ENCODE data around the gene ECM1.

ECM1 gene

GRCh38 chr1:150546294-150546937 lies 38.5 kb downstream of the ECM1 start:
- no peak for DNase-seq

GRCh38 chr1:150548324-150548631 lies 40.4 kb downstream of the ECM1 start:
- DNase-seq, result no peak

DNA sequence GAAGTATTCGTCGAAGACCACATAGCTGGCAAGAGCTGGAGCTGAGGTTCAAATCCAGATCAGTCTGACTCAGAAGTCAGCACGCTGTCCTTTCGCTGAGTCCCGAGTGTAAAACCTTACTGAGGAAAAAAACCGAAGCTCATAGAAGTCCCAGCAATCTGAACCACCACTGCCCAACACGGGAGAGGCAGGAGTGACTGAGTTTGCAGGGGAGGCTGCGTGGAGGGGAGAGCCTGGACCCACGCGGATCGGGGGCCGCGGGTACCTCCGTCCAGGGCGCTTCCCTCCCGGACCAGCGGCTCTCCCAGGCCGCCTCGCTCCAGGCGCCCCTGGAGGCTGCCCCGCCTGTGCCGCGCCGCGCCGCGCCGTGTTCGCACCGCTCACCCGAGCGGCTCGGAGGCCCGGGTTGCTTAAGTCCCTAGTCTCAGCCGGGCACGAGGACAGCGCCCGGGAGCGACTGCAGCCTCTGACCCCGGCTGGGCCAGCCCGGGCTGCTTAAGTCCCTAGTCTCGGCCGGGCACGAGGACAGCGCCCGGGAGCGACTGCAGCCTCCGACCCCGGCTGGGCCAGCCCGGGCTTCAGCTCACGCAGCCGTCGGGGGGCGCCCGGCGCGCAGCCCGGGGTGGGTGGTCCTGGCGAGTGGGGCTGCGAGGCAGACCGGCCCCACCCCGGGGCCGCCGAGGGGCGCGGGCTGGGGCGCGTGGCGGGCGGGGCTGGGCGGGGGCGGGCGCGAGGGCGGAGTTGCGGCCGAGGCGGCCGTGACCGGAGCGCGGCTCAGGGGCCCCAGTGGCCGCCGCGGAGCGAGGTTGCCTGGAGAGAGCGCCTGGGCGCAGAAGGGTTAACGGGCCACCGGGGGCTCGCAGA lies 41.0 kb downstream of the ECM1 start, which contains the start of gene ADAMTSL4:
ADAMTSL4 (plus strand) TSS at position 777 of the 864 bp plus-strand sequence. CDS start 2,881 bp downstream, outside the sequence.
- peak; percentile 75 for DNase-seq

DNA sequence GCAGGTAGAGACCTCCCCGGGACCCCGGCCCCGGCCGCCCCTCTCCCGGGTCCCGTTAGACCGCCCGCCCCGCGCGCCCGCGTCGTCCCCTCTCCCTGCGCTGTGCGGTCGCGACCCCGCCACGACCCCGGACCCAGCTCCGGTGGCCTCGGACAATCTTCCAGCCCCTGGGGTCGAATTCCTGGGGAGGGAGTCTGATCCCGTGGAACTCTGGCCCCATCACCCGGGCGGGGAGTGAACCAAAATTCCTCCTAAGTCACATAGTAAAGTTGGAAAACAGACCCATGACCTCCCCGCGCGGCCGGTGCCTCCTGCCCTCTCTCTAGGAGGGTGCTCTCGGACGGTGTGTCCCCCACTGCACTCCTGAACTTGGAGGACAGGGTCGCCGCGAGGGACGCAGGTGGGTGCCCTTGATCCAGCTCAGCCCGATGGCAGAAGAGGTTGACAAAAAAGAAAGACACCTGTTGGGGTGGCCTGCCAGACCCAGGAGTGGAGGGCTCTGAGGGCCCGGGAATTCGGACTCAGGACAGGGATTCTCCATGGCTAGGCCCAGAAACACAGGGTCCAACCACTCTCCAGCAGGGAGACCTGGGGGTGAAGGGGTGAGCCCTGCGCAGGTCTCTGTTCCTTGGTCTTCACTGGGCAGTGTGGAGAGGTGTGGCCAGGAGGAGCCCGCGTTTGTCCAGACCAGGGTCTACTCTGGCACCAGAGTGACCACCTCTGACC lies 41.8 kb downstream of the ECM1 start:
- no peak for DNase-seq

DNA sequence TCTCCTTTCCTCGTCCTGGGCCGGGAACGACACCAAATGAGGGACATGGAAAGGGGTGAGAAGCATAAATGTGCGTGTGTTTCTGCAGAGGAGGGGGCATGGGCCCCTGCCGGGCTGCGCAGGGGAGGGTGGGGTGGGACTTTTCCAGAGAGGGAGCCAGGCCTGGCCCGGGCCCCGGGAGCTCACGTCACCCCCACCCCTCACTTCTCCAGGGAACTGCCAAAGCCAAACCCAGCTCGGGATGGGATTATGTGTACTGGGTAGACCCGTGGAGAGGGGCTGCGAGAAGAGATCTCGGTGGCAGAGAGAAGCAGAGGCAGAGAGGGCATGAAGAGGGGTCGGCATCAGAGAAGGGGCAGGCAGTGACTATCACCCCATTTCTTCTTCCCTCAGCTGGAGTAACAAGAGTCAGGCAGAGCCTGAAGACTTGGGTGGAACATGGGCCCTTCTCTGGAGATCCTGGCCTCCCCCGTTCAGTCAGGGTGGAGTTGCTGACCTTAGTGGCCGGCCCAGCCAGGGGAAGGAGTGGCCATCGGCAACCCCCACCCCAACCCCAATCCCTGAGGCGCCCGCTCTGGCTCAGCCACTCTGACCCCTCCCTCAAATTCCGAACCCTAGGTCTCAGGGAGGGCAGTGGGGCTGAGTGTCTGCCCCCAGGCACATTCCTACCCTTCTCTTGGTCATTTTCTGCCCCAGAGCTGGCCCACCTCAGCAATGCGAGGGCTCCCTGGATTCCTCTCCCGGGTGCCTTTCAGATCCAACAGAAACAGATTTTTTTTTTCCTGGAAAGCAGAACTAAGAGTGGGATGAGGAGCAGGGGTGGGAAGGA lies 42.5 kb downstream of the ECM1 start:
- DNase-seq, result no peak

- no peak for DNase-seq
These were observed 43.3 kb downstream of the ECM1 start for GRCh38 chr1:150551051-150551783.

DNA sequence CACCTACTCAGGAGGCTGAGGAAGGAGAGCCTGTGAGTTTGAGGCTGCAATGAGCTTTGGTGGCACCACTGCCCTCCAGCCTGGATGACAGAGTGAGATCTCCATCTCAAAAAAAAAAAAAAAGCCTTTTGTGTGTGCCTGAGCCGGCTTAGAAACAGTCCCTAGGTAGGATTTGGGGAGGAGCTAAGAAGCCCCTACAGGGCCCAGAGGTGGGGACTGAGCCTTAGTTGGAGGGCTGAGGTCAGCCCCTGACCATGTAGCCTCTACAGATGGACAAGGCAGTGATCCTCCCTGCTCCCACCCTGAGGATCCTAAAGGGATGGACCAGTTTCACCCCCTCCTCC lies 43.8 kb downstream of the ECM1 start:
- DNase-seq, result no peak

- no peak for DNase-seq
These were observed 44.4 kb downstream of the ECM1 start for GRCh38 chr1:150552128-150552910.

DNA sequence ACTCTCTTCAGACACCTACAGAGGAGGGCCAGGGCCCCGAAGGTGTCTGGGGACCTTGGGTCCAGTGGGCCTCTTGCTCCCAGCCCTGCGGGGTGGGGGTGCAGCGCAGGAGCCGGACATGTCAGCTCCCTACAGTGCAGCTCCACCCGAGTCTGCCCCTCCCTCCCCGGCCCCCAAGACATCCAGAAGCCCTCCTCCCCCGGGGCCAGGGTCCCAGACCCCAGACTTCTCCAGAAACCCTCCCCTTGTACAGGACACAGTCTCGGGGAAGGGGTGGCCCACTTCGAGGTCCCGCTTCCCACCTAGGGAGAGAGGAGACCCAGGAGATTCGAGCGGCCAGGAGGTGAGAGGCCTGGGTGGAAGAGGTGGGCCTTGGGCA lies 45.0 kb downstream of the ECM1 start:
- no peak for DNase-seq

DNA sequence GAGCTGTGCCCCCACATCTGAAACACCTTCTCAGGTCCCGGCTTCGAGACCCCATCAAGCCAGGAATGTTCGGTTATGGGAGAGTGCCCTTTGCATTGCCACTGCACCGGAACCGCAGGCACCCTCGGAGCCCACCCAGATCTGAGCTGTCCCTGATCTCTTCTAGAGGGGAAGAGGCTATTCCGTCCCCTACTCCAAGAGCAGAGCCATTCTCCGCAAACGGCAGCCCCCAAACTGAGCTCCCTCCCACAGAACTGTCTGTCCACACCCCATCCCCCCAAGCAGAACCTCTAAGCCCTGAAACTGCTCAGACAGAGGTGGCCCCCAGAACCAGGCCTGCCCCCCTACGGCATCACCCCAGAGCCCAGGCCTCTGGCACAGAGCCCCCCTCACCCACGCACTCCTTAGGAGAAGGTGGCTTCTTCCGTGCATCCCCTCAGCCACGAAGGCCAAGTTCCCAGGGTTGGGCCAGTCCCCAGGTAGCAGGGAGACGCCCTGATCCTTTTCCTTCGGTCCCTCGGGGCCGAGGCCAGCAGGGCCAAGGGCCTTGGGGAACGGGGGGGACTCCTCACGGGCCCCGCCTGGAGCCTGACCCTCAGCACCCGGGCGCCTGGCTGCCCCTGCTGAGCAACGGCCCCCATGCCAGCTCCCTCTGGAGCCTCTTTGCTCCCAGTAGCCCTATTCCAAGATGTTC lies 45.6 kb downstream of the ECM1 start:
- DNase-seq, result no peak

DNA sequence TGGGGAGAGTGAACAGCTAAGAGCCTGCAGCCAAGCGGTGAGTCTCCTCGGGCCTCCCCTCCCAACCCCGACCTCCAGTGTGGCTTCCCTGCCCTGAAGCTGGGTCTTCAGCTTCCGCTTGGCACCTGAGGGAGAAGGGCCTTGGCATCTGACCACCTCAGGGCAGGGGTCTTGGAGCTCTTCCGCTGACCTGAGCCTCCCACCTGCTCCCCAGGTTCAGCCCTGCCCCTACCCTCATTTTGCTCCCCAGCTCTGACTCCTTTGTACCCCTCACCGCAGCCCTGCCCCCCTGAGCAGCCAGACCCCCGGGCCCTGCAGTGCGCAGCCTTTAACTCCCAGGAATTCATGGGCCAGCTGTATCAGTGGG lies 46.2 kb downstream of the ECM1 start:
- DNase-seq, result no peak

- no peak for DNase-seq
These were observed 47.5 kb downstream of the ECM1 start for GRCh38 chr1:150555198-150555970.

DNA sequence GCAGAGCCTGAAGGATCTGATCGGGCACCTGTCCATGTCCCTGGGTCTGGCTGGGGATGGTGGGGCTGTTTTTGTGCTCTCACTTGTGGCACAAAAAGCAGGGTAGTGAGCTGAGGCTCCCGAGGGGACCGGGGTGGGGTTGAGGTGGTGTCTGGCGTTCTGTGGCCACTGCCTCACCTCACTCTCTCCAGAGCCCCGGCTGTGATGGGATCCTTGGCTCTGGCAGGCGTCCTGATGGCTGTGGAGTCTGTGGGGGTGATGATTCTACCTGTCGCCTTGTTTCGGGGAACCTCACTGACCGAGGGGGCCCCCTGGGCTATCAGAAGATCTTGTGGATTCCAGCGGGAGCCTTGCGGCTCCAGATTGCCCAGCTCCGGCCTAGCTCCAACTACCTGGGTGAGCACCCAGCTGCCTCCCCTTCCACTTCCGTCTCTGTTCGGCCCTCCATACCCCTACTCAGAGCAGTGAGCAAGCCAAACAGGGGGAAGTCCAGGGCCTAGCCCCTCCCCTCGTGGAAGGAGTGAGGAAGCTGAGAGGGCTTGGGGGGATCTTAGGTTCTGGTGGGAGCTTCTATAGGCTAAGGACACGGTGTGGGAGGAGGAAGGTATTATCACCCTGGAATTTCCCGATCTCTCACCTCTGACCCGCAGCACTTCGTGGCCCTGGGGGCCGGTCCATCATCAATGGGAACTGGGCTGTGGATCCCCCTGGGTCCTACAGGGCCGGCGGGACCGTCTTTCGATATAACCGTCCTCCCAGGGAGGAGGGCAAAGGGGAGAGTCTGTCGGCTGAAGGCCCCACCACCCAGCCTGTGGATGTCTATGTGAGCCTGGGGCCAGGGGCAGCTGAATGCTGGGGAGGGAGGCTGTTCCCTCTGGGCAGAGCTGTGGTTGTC lies 48.3 kb downstream of the ECM1 start:
- DNase-seq, result no peak

GRCh38 chr1:150557065-150557600 lies 49.2 kb downstream of the ECM1 start:
- no peak for DNase-seq

DNA sequence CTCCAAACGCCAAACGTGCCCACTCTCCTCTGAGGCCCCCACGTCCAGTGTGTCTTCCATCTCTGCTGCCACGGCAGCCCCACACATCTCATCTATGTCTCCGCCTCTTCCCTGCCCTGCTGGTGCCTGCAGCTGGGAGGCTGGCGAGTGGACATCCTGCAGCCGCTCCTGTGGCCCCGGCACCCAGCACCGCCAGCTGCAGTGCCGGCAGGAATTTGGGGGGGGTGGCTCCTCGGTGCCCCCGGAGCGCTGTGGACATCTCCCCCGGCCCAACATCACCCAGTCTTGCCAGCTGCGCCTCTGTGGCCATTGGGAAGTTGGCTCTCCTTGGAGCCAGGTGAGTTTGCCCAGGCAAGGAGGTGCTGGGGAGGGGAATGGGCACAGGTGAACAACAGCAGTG lies 49.9 kb downstream of the ECM1 start:
- DNase-seq, result no peak

GRCh38 chr1:150558303-150558704 lies 50.4 kb downstream of the ECM1 start:
- DNase-seq, result no peak

DNA sequence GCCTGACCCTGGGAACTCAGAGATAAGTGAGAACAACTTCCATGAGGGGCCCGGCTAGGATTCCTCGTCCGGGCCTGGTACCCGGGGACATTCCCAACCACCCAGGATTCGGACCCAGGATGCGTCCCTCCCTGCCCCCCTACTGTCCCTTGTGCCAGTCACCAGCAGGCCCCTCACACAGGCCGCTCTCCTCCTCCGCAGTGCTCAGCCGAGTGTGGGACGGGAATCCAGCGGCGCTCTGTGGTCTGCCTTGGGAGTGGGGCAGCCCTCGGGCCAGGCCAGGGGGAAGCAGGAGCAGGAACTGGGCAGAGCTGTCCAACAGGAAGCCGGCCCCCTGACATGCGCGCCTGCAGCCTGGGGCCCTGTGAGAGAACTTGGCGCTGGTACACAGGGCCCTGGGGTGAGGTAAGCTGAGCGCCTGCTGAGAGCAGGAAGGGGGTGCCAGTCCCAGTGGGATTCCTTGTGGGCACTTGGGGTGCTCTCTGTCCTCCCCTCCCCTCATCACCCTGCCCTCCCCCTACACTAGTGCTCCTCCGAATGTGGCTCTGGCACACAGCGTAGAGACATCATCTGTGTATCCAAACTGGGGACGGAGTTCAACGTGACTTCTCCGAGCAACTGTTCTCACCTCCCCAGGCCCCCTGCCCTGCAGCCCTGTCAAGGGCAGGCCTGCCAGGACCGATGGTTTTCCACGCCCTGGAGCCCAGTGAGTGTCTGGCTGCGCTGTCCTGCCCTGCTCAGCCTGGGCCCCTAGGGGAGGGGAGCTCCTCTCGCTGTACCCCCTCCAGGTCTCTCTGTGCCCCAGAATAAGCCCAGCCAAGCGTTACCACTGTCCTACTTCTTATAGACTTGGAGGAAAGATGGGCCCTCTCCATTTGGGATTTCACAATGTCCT lies 51.1 kb downstream of the ECM1 start:
- DNase-seq, result no peak

DNA sequence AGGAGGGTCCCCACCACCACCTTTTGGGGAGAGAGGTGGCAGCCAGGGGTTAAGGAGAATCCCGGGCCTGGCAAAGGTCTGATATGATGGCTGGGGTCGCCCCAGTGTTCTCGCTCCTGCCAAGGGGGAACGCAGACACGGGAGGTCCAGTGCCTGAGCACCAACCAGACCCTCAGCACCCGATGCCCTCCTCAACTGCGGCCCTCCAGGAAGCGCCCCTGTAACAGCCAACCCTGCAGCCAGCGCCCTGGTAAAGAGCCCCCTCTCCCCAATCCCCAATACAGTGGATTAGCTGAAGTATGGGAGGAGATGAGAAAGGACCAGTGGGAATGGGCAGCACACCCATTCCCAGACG lies 51.7 kb downstream of the ECM1 start:
- no peak for DNase-seq
